ENCODE data around the gene TXNRD2.

DNA sequence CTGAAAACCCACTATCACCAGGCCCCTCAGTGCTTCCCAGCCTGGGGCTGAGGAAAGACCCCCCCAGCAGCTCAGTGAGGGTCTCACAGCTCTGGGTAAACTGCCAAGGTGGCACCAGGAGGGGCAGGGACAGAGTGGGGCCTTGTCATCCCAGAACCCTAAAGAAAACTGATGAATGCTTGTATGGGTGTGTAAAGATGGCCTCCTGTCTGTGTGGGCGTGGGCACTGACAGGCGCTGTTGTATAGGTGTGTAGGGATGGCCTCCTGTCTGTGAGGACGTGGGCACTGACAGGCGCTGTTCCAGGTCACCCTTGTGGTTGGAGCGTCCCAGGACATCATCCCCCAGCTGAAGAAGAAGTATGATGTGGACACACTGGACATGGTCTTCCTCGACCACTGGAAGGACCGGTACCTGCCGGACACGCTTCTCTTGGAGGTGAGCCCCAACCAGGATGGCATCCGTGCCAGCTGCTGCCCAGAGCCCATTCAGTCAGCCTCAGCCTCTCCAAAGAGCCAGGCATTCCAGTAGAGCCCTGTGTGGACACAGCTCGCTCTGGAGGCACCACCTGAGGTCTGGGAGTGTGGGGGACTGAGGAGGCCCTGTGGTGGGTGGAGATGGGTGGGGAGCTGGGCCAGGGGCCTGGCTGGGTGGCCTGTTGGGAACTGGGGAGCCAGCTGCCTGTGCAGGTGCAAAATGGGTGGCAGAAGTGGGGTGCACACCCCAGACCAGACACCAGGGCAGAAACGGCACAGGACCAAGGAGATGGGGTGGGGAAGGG, 22.4 kb upstream of the TXNRD2 start:
- TF ChIP-seq, protein P1, sequence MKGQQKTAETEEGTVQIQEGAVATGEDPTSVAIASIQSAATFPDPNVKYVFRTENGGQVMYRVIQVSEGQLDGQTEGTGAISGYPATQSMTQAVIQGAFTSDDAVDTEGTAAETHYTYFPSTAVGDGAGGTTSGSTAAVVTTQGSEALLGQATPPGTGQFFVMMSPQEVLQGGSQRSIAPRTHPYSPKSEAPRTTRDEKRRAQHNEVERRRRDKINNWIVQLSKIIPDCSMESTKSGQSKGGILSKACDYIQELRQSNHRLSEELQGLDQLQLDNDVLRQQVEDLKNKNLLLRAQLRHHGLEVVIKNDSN (IDR thresholded peaks at IDR 0.05) = no peak
- TF ChIP-seq, protein P2, sequence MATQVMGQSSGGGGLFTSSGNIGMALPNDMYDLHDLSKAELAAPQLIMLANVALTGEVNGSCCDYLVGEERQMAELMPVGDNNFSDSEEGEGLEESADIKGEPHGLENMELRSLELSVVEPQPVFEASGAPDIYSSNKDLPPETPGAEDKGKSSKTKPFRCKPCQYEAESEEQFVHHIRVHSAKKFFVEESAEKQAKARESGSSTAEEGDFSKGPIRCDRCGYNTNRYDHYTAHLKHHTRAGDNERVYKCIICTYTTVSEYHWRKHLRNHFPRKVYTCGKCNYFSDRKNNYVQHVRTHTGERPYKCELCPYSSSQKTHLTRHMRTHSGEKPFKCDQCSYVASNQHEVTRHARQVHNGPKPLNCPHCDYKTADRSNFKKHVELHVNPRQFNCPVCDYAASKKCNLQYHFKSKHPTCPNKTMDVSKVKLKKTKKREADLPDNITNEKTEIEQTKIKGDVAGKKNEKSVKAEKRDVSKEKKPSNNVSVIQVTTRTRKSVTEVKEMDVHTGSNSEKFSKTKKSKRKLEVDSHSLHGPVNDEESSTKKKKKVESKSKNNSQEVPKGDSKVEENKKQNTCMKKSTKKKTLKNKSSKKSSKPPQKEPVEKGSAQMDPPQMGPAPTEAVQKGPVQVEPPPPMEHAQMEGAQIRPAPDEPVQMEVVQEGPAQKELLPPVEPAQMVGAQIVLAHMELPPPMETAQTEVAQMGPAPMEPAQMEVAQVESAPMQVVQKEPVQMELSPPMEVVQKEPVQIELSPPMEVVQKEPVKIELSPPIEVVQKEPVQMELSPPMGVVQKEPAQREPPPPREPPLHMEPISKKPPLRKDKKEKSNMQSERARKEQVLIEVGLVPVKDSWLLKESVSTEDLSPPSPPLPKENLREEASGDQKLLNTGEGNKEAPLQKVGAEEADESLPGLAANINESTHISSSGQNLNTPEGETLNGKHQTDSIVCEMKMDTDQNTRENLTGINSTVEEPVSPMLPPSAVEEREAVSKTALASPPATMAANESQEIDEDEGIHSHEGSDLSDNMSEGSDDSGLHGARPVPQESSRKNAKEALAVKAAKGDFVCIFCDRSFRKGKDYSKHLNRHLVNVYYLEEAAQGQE (IDR thresholded peaks at IDR 0.05; ENCODE audit: low read depth) = no peak
- TF ChIP-seq, protein P3, sequence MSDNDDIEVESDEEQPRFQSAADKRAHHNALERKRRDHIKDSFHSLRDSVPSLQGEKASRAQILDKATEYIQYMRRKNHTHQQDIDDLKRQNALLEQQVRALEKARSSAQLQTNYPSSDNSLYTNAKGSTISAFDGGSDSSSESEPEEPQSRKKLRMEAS (IDR thresholded peaks at IDR 0.05) = no peak
- no peak for TF ChIP-seq CREB1 (IDR thresholded peaks at IDR 0.05; ENCODE audit: low read depth)
- no peak for TF ChIP-seq YY1 (IDR thresholded peaks at IDR 0.05; ENCODE audit: low read depth)
- no peak for TF ChIP-seq TAF1 (IDR thresholded peaks at IDR 0.05; ENCODE audit: low read depth)
- TF ChIP-seq FOXM1 (IDR thresholded peaks at IDR 0.05; ENCODE audit: borderline replicate concordance, low read depth) = no peak
- TF ChIP-seq ZBTB7A (IDR thresholded peaks at IDR 0.05; ENCODE audit: low read depth) = no peak
- TF ChIP-seq TCF12 (IDR thresholded peaks at IDR 0.05; ENCODE audit: low read depth) = no peak
- TF ChIP-seq CEBPB (IDR thresholded peaks at IDR 0.05) = no peak
- no peak for TF ChIP-seq EP300 (IDR thresholded peaks at IDR 0.05; ENCODE audit: borderline replicate concordance)
- TF ChIP-seq EGR1 (IDR thresholded peaks at IDR 0.05) = no peak

Measured in Ishikawa (cell line).